A673 (cell line): Measurements from ENCODE around the gene UFL1.

Experiments
- CTCF ChIP-seq: fragments of 300-800, 200-600 bp; sonication (generic); conservative IDR thresholded peaks from 2 replicates; pipeline ENCODE4 v1.5.1; 2017; ENCODE audit warnings: low read depth, mild to moderate bottlenecking, antibody characterized with exemption, low read length, moderate library complexity, mixed read lengths
- EZH2 ChIP-seq: fragments of 200-600 bp; sonication (generic); IDR thresholded peaks from 2 replicates; pipeline ENCODE4 v1.6.1; 2017; ENCODE audit warnings: borderline replicate concordance, low read depth, mild to moderate bottlenecking, mixed read lengths, antibody characterized with exemption, low read length; ENCODE audit not compliant: poor library complexity, severe bottlenecking

GRCh38 chr6:96563853-96564252, 42.2 kb downstream of the UFL1 start:
- TF ChIP-seq CTCF (no peak), EZH2 (no peak)
